Measurements from ENCODE around the gene MIEF1. TPM values are rescaled to one million over a fixed set of nuclear protein-coding genes. Genes with fewer than 3 reads are reported as not detected.

Gene MIEF1
- total RNA-seq, 4 donors from 2014 or later = 17.8 to 28.3 (median 21.4) TPM

- TF ChIP-seq POLR2AphosphoS5 (IDR thresholded peaks at IDR 0.05) = no peak
- no peak for TF ChIP-seq POLR2A (IDR thresholded peaks at IDR 0.05)
- TF ChIP-seq CTCF (IDR thresholded peaks at IDR 0.05) = no peak
- TF ChIP-seq EP300 (IDR thresholded peaks at IDR 0.05) = no peak
- ATAC-seq = no peak
- Histone ChIP-seq H3K27me3 (peaks cover 85% of the 10 kb centered on the region), H3K4me3 (no peak overlapping the region), H3K36me3 (no peaks in the 10 kb centered on the region), H3K4me1 (peaks cover 0 to 17% (median 8%) of the 10 kb centered on the region in 3 donors), H3K9me3 (no peaks in the 10 kb centered on the region), H3K27ac (no peak overlapping the region)
- 21 to 38% methylated on average over 2 of the region's 3 CpGs for WGBS, 2 donors (ENCODE audit: low coverage in 1 of 2)
Observed at GRCh38 chr22:39554151-39554550, 52.1 kb downstream of the MIEF1 start.

- Histone ChIP-seq H3K4me3 (peak overlapping the region in 1 of 2 donors; percentile 45), H3K9me3 (no peaks in the 10 kb centered on the region), H3K36me3 (no peaks in the 10 kb centered on the region), H3K27me3 (peaks cover 85% of the 10 kb centered on the region), H3K4me1 (peaks cover 0 to 17% (median 8%) of the 10 kb centered on the region in 3 donors), H3K27ac (no peak overlapping the region)
- TF ChIP-seq EP300 (IDR thresholded peaks at IDR 0.05) (no peak), POLR2A (IDR thresholded peaks at IDR 0.05) (no peak), POLR2AphosphoS5 (IDR thresholded peaks at IDR 0.05) (no peak), CTCF (IDR thresholded peaks at IDR 0.05) (no peak)
- no peak for ATAC-seq
- 19 to 50% methylated on average over 4 to 6 of the region's 72 CpGs for WGBS, 2 donors (ENCODE audit: low coverage in 1 of 2)
Observed at GRCh38 chr22:39556970-39557841, 55.1 kb downstream of the MIEF1 start.

GRCh38 chr22:39558254-39558727, 56.2 kb downstream of the MIEF1 start:
- no peak for ATAC-seq
- H3K4me3 ChIP-seq = peak overlapping the region in 1 of 2 donors; percentile 45
- peaks cover 0 to 17% (median 8%) of the 10 kb centered on the region in 3 donors for H3K4me1 ChIP-seq
- H3K9me3 ChIP-seq = no peaks in the 10 kb centered on the region
- TF ChIP-seq EP300 (IDR thresholded peaks at IDR 0.05) (no peak), POLR2AphosphoS5 (IDR thresholded peaks at IDR 0.05) (no peak), CTCF (IDR thresholded peaks at IDR 0.05) (no peak), POLR2A (IDR thresholded peaks at IDR 0.05) (no peak)
- H3K36me3 ChIP-seq = no peaks in the 10 kb centered on the region
- H3K27me3 ChIP-seq = peaks cover 85% of the 10 kb centered on the region
- no peak overlapping the region for H3K27ac ChIP-seq
- WGBS, 2 donors (ENCODE audit: low coverage in 1 of 2) = no CpG with 5 or more reads among the region's 34 CpGs

- peaks cover 0 to 17% (median 8%) of the 10 kb centered on the region in 3 donors for H3K4me1 ChIP-seq
- H3K27me3 ChIP-seq = peaks cover 86% of the 10 kb centered on the region
- TF ChIP-seq POLR2A (IDR thresholded peaks at IDR 0.05) = no peak
- TF ChIP-seq POLR2AphosphoS5 (IDR thresholded peaks at IDR 0.05) = no peak
- no peak for TF ChIP-seq CTCF (IDR thresholded peaks at IDR 0.05)
- TF ChIP-seq EP300 (IDR thresholded peaks at IDR 0.05) = no peak
- WGBS, 2 donors (ENCODE audit: low coverage in 1 of 2) = 52 to 100% methylated on average over 2 to 5 of the region's 14 CpGs
- no peaks in the 10 kb centered on the region for H3K36me3 ChIP-seq
- no peak for ATAC-seq
- no peak overlapping the region for H3K27ac ChIP-seq
- no peaks in the 10 kb centered on the region for H3K9me3 ChIP-seq
- H3K4me3 ChIP-seq = no peak overlapping the region
Observed at GRCh38 chr22:39558950-39559349, 56.9 kb downstream of the MIEF1 start.

Data from gastroesophageal sphincter (tissue), 4 donors.